Stimulated activated CD4-positive, alpha-beta T cell treated with anti-CD3 and anti-CD28 coated beads, TNF-alpha, amount 100 ng/mL, for 1 hour (primary cell): Measurements from ENCODE around the gene LAMA5.

Experiments
- DNase-seq, 3 donors: peaks; one replicate each; pipeline ENCODE4 v3.0.0-alpha.2; 2020; ENCODE audit warnings: low read depth in 3 of 3, low spot score in 1 of 3

The LAMA5 gene

GRCh38 chr20:62404112-62404665, 37.1 kb upstream of the LAMA5 start:
- no peak for DNase-seq

- DNase-seq, result no peak
Measured at GRCh38 chr20:62403331-62403730, 36.2 kb upstream of the LAMA5 start.

- DNase-seq, result no peak
Measured at GRCh38 chr20:62402456-62403150, 35.5 kb upstream of the LAMA5 start.

- no peak for DNase-seq
Measured at GRCh38 chr20:62401331-62401779, 34.2 kb upstream of the LAMA5 start.

- DNase-seq, result no peak
Measured at GRCh38 chr20:62400541-62400940, 33.4 kb upstream of the LAMA5 start.

GRCh38 chr20:62400021-62400420, 32.9 kb upstream of the LAMA5 start:
- DNase-seq, result no peak

GRCh38 chr20:62398120-62398821, 31.2 kb upstream of the LAMA5 start:
- DNase-seq, result no peak

GRCh38 chr20:62396367-62397239, 29.5 kb upstream of the LAMA5 start:
- DNase-seq, result no peak

DNA sequence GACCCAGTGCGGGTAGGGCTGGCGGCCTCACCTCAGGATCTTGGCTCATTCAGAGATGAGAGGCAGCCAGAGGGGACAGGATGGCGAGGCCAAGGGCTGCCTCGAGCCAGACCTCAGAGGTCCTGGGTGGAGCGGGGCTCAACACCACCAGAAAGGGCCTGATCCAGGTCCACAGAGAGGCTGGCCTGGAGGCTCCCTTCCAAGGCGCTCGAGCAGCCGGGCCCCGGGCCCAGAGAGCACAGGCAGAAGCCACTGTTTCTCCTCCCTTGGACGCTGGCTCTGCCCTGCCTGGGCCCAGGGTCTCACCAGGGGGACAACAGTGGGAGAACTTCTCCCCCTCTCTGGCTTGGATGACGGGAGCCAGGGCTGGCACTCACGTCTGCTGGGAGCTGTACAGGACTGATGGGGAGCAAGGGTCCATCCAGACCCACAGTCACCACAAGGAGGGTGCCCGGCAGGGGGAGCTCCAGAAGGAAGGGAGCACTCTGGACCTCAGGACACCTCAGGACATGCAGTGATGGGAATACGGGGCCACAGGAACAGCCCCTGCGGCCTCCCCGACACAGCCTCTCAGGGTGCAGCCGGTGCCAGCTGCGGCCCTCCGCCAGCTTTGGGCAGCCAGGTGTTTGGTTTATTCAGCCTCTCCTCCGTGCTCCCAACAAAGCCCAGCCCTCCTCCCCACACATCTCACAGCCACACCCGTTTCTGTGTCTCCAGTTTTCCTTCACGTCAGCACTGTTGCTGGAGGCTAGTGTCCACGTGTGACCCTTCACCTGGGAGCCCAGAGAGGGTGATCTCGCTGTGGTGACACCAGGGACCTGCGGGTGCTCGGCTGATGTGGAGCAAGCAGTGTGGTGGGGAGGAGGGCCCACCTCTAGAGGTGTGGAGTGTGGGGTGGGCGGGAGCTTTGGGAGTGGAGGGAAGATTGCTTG, 28.5 kb upstream of the LAMA5 start:
- DNase-seq, result no peak

DNA sequence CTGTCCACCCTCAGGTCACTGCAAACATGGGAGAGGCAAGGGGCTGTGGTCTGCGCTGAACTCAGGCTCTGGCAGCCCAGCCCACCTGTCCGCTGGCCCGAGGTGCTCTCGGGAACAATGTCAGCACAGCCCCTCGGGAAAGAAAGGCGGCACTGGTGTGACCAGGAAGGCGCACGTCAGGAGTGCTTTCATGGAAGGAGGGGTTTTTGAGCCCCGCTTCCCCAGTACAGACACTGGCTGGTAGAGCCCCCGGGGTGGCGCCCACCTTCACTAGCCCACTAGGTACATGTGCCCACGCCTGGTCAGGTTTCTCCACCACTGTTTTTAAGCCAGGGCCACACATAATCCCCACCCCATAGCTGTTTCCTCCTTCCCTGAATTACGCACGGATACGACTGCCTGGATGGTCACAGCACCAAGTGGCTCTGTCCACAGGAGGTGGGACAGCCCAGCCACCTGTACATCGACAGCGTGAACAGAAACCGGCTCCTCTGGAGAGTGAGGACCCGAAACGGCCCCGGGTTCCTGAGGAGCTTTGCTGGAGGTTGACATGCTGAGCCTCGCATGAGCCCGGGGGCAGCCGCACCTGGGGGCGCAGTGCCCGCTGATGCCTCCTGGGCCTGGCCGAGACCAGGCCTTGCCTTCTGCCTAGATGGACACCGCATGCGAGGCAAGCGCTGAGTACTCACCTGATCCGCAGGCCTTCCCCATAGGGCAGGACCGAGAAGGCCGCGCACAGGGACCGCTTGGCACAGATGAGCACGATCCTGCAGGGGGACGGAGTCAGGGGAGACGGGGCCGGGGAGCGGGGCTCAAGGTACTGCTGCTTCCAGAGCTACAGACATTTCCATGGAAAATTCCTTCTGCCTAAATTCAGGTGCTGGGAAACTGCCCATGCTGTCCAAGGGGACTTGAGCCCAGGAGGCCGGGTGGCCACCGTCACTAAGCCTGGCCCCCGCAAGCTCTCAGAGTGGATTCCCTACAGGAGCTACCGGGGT, 27.4 kb upstream of the LAMA5 start:
- DNase-seq, result no peak

GRCh38 chr20:62393830-62394229, 26.7 kb upstream of the LAMA5 start:
- no peak for DNase-seq

- no peak for DNase-seq
Measured at GRCh38 chr20:62393335-62393665, 26.2 kb upstream of the LAMA5 start.

DNA sequence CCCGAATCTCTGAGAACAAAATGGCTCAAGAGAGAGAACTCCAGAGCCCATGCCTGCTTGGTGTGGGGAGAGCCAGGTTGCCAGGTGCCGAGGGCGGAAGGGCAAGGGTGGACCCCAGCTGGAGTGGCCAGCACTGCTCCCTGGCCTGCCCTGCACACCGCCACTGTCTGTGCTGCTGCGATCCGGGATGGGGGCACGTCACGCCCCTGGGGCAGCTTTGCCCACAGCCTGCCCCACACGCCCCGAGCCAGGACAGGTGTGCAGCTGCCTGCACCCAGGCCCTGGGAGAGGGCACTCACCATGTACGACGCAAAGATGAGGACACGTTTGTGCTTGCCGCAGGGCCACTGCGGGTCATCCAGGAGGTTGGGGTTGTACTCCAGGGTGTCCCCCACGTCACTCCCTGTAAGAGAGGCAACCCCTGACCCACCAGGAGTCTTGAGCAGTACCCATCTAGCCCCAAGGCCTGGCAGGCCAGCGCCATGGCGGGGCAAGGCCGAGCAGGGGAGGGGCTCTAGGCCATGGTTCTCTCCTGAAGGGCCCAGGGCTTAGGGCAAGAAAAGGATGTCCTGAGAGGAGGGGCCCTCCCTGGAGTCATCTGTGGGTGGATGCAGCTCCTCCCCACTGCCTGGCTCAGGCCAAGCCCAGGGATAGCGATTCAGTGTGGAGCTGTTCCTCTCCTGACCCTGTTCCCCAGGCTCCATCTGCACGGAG, 25.7 kb upstream of the LAMA5 start:
- no peak for DNase-seq

DNA sequence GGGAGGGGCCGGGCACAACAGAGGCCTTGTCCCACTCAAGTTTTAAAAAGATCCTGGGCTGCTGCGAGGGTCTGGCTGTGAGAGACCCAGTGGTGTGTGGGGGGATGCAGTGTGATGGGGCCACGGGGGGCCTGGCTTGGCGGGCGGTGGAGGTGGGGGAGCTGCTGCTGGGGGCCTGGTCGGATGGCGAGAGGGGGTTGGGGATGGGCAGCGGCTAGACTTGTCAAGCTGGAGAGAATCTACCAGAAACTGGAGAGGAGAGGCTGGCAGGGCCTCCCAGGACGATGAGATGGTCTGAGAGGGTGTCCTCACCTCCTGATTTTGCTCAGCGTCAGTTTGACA, 24.9 kb upstream of the LAMA5 start:
- DNase-seq, result no peak

- no peak for DNase-seq
Measured at GRCh38 chr20:62391165-62392076, 24.3 kb upstream of the LAMA5 start.

- no peak for DNase-seq
Measured at GRCh38 chr20:62390317-62391164, 23.4 kb upstream of the LAMA5 start.

GRCh38 chr20:62389601-62390087, 22.5 kb upstream of the LAMA5 start:
- DNase-seq, result no peak
